ENCODE results near the gene DCK.

- TF ChIP-seq POLR2A (IDR thresholded peaks at IDR 0.05) (no peak), CTCF (IDR thresholded peaks at IDR 0.05 in 4 of 5, conservative IDR thresholded peaks at IDR 0.05 in 1 of 5) (no peak)
Observed at GRCh38 chr4:70946939-70947338, 46.5 kb upstream of the DCK start.
